ENCODE results near the gene ENPP7.

Gene ENPP7, protein sequence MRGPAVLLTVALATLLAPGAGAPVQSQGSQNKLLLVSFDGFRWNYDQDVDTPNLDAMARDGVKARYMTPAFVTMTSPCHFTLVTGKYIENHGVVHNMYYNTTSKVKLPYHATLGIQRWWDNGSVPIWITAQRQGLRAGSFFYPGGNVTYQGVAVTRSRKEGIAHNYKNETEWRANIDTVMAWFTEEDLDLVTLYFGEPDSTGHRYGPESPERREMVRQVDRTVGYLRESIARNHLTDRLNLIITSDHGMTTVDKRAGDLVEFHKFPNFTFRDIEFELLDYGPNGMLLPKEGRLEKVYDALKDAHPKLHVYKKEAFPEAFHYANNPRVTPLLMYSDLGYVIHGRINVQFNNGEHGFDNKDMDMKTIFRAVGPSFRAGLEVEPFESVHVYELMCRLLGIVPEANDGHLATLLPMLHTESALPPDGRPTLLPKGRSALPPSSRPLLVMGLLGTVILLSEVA

DNA sequence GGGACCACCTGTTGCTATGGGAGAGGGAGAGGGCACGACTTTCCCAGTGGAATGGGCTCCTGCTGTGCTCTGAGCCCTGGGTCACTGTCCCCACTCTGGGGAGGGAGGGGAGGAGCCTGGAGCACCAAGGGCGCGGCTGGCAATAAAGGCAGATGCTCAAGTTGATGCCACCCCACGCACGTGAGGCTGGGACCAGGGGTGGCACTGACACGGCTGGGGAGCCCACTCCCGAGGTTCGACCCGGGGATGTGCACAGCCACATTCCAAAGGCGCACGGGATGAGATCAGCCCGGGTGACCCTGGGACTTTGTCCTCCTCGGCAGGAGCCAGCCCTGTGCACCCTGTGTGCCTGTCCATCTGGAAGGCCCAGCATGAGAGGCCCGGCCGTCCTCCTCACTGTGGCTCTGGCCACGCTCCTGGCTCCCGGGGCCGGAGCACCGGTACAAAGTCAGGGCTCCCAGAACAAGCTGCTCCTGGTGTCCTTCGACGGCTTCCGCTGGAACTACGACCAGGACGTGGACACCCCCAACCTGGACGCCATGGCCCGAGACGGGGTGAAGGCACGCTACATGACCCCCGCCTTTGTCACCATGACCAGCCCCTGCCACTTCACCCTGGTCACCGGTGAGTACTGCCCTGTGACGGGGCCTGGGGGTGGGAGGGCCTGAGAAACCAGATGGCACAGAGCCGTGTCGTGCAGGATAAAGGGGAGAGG, at the start of gene ENPP7:
Gene ENPP7 (plus strand): TSS at position 175 of the 715 bp plus-strand sequence. CDS start 197 bp downstream, at position 372.
- no peak for DNase-seq

DNA sequence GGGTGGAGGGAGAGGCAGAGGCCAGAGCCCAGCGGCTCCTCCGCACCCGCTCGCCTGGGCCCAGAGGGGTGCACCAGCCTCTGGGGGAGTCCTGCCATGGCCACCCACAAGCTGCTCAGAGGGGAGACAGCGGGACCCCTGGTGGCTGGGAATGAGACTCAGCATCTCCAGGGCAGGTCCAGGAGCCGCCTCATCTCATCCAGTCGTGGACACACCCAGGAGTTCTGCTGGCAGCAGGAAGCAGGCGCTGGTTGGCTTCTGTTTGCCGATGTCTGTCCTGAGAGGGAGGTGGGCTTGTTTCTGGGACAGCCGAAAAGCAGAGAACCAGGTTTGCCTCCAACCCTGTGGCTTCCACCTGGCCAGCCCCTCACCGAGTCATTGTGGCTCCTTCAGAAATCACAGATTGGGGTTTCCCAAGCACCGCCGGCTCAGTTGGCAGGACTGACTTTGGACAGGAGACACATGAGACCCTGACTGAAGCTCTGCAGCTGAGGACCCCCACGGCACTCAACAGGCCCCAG, 49.6 kb upstream of the ENPP7 start:
- no peak for DNase-seq

DNA sequence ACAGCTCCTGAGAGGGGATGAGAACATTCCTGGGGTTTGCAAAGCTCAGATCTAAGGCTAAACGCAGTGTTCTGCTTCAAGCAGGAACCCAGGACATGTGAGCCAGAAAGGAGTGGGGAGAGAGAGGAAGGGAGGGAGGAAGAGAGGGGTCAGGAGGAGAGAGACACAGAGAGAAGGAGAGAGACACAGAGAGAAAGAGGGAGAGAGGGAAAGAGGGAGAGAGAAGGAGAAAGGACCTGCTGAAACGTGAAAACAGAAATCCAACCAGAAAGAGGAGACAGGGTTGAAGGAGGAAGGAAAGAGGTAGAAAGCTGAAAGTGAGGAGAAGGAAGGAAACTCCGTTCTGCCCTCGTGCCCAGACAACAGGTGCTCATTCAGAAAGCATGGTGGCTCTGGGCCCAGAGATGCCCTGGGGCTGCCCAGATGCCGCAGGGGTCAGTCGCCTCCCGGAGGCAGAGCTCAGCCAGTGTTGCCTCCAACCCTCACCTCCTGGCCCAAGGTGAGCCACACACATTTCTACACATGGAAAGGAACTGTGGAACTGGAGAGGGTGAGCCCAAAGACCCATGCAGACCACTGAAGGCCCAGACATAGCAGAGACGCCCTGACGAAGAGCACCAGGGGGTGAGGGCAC, 49.0 kb upstream of the ENPP7 start:
- no peak for DNase-seq

DNA sequence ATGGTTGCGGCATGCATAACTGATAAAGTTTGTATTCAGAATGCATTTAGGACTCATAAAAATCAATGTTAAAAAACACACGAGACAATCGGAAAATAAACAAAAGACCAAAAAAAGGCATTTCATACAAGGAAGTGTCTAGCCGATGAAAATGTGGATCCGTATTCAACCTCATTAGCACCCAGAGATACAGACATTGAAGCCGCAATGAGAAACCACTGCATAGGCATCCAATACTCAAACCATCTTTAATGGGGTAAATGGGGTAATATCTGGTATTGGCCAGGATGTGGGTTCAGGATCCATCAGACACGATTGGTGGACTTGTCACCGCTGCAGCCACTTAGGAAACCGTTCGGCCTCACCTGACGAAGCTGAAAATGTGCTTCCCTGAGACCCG, 47.4 kb upstream of the ENPP7 start:
- no peak for DNase-seq

DNA sequence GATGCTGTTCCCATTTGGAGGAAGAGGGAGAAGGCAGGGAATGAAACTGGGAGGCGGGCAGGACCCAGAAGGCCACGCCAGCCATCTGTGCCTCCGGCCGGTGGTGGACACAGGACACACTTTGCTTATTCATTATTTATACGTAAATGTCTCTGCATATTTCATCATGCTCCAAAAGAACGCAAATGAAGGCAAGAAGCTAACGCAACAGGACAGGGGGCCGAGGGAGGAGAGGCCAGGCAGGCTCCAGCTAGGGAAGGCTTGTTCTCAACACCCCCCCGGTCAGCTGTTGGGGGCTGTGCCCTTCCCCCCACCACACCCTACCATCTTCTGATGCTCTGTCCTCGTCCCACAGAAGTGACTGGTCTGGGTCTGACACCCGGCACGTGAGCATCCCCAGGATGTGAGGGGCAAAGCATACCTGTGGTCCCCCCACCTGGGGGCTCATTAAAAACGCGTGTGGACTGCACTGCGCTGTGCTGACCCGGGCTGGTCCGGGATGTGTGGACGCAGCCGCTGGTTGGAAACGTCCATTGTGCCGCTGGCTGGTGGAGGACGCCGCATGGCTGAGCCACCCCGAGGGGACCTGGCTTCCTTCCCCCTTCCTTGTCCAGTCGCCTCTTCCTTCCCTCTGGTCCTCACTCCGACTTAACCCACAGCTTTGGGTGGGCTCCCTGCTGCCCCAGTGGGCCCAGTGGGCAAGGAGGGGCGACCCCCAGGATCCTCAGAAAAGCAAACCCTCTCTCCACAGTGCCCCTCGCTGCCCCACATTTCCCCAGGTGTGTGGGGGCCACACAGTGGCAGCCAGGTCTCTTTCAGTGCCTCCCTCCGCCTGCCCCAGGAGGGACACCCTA, 46.4 kb upstream of the ENPP7 start:
- no peak for DNase-seq

DNA sequence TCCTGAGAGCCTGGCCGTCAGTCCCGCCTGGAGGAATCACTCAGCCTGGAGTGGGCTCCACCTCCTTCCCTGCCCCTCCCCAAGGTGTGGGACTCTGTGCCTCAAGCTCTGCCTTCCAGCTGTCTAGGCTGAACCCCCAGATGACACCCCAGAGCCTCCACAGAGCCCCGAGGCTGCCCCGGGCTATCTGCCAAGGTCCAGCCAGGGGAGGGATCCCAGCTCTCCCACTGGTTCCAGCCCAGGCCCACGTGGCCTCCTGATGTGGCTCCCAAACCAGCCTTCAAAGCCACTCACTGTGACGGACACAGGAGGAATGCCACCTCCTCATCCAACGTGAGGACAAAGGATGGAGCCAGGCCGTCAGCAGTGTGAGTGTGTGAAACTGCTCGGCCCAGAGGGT, 45.6 kb upstream of the ENPP7 start:
- no peak for DNase-seq

DNA sequence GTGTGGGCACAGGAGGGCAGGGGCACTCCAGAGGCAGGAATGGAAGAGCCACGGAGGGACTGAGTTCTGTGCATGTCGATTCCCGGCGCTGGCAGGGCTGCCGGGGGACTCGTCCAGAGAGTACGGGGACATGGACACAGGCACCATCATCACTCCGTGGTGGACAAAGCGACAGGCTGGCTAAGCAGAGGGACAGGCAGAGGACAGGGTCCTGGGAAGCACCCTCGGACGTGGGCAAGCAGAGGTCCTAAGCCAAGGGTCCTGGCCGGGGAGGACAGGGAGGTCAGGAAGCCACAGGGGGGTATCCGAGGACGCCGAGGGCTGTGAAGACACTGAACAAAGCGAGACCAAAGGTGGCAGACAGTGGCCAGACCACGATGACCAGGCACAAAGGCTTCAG, 44.3 kb upstream of the ENPP7 start:
- DNase-seq = no peak

DNA sequence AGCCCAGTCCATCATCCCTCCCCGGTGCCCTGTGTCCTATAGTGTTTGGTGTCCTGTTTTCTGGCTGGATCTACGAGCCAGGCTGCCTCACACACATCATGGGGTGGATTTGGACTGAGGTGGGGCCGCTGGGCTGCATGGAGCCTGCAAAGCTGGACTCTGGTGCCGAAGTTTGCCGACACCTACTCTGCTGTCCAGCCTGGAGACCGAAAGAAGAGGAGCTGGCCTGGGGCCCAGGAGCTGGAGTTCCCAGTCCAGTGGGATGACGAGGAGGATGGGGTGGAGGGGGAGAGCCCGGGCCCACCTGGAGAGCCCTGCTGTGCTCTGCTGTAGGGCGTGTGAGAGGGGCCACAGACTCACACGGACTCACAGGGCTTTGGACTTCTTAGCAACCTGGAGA, 40.3 kb upstream of the ENPP7 start:
- DNase-seq = no peak

DNA sequence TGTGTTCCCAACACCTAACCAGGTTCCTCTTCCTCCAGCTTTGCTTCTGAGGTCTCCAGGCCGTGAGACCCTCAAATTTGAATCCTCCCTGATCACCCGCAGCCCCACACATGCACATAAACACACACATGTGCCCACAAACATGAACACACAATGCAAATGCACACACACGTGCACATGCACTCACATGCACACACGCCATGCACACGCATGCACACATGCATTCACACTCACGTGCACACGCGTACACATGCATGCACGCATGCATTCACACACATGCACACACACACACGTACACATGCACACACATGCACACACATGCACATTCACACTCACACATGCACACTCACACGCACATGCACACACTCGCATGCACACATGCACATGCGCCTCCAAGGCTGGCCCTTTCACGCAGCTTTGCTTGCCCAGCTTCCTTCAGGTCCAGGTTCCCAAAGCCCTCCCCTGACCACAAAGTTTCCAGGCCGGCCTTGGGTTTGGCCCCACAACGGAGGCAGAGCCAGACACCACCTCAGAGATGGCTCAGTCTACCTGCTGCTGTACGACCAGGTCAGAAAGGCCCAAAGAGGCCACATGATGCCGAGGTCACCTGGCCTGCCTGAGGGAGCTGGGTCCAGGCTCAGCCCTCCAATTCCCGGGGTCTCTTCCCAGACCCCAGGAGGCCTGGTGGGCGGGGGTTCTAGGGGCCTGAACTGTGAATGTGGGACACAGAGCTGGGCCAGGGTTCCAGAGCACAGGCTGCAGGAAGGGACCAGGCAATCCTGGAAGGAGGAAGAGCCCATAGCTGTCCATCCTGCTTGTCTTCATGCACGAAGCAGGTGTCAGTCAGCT, 39.5 kb upstream of the ENPP7 start:
- no peak for DNase-seq

DNA sequence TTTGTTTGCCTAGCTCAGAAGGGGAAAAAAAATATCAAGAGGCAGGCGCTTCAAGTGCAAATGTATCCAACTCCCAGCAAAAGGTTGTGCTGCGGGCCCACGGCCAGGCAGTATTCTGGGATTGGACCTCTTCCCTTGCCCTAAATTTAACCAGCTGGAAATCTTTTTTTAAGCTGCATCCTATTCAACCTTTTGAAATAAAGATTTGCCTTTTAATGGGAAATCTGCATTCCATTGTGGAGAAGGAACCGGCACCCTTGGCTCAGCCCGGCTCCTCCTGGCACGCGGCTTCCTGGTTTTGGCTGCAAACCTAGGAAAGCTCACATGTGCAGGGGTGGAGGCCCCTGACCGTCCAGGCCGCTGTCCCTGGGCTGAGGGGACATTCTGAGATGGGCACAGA, 38.8 kb upstream of the ENPP7 start:
- no peak for DNase-seq

DNA sequence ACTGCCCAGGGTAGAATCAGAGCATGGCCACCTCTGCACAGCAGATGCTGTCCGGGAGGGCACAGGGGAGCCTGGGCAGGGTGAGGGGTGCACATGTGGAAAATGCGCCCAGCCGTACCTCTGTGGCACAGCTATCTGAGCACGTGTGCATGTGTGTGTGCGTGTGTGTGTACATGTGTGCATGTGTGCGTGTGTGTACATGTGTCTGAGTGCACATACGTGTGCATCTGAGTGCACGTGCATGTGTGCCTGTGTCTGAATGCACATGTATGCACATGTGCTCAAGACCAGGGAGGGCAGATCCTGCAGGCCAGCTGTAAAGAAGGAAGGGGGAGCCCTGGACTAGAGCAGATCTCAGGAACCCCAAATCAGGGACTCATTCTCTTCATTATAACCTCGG, 37.3 kb upstream of the ENPP7 start:
- no peak for DNase-seq

DNA sequence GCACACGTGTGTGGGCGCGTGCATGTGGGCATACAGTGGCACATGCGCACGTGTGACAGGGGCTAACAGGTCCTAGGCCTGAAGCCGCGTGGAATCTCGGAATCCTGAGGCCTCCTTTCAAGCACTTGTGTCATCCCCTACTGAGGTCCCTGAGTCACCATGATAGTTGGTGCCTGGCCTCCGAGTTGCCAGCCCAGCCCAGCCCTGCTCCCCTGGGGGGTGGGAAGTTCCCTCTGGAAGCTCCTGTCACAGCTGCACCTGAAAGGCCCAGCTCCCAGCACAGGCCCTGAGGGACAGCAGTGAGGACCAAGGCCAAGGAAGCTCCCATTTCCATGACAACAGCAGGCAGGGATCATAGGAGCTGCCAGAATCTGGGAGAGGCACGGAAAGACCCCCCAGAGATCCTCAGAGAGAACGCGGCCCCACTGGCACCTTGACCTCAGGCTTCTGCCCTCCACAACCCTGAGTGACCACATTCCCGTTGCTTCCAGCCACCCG, 35.4 kb upstream of the ENPP7 start:
- no peak for DNase-seq

DNA sequence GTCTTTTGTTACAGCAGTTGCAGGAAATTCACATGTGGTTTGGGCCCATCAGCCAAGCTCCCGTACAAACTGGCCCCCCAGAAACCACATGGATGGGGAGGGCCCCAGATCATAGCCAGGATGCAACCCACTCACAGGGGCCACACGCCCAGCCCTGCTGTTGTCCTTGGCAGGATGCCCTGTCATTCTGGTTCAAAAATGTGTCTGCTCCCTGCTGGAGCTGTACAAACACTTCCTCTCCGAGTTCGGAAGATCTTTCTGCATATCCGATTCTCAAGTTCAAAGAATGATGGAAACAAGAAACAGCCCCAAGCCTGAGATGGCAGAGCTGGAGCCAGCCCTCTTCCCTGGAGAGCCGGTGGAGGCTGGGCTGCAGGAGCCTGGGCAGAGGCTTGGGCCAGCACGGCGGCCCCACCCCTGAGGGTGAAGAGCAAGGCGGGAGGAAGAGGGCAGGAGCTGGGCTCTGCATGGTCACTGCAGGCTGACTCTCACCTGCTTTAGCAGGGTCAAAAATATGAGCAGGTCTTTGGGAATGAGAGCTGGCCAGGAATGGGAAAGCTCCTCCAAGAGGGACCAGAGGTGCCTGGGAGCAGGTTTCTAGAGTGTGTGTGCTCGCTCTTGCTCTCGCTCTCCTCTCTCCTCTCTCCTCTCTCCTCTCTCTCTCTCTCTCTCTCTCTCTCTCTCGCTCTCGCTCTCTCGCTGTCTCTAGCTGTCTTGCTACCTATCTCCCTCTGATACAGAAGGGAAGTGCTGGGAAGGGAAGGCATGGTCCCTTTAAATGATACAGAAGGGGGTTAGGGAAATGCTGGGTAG, 34.7 kb upstream of the ENPP7 start:
- no peak for DNase-seq

DNA sequence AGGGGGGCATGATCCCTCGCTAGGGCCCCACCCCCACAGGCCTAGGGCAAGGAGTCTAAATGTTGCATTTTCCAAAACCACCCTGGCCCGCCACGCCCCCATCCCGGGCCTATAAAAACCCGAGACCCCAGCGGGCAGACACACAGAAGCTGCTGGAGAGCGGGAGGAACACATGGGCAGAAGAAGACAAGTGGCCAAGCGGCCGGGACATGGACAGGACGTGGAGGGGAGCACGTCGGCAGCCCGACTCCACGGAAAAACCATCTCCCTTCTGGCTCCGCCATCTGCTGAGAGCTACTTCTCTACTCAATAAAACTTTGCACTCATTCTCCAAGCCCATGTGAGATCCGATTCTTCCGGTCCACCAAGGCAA, 34.1 kb upstream of the ENPP7 start:
- no peak for DNase-seq

DNA sequence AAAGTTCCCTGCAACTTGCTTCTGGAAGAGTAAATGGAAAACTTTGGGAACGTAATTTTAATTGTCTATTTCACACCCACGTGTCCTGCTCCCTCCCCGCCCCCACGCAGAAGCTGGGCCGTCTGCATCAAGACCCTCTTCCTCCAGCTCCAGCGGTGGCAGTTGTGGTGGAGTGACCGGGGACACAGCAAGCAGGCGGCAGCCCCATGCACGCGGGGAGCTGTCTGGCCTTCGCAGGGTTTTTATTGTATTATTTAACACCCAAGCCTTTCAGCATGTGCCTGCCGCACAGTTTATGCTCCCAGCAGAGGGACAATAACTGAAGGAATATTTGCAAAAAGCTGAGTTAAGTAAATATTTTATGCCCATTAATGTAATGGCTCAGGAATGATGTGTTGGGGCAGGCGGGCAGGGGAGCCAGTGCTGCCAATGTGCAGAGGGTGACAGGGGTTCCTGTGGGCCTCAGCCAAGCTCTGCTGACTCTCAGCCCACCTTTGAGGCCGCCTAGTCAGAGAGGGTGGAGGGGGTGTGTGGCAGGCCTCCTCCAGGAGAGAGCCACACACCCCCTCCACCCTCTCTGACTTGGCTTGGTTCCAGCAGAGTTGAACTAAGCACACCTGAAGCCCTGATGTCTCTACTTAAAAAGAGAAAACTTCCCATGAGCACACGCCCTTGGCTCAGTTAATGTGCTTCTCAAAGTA, 32.4 kb upstream of the ENPP7 start:
- no peak for DNase-seq

DNA sequence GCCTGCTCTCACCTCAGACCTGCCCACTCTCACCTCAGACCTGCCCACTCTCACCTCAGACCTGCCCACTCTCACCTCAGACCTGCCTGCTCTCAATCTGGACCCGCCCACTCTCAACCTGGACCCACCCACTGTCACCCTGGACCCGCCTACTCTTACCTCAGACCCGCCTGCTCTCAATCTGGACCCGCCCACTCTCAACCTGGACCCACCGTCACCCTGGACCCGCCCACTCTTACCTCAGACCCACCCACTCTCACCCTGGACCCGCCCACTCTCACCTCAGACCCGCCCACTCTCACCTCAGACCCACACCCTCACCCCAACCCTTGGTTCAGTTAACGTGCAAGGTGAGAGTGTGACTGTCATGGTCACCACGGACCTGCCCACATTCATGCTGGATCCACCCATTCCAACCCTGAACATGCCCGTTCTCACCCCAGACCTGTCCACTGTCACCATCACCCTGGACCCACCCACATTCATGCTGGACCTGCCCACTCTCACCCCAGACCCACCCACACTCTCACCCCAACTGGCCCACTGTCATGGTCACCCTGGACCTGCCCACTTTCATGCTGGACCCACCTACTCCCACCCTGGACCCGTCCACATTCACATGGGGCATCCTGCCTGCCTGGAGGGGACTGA, 31.2 kb upstream of the ENPP7 start:
- DNase-seq = no peak

DNA sequence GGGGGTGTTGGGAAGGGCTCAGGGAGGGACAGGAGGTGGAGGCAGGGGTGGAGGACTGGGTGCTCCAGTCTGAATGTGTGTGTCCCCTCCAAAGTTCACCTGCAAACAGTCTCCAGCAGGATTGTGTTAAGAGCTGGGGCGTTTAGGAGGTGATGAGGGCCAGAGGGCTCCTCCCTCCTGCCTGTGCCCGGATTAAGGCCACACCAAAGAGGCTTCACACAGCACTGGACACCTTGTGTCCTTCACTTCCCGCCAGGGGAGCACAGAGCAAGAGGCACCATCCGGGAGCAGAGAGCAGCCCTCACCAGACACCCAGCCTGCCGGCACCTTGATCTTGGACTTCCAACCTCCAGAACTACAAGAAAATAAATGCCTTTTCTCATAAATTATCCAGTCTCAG, 30.2 kb upstream of the ENPP7 start:
- DNase-seq = no peak

DNA sequence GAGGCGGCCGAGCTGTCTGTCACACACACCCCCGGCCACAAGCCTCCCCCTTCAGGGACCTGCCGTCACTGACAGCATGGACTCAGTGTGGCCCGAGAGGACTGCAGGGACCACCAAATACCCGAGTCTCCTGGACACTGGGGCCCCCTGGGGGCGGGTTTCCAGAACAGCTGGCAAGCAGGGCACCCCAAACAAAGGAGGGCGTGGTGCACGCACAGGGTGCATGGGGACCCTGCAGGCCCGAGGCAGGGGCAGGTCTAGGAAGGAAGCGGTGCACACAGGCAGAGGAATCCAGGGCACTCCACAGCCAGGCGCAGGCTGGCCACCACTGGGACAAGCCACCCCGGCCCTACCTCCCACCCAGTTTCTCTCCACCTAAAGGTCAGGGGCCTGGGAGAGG, 28.7 kb upstream of the ENPP7 start:
- DNase-seq = no peak

DNA sequence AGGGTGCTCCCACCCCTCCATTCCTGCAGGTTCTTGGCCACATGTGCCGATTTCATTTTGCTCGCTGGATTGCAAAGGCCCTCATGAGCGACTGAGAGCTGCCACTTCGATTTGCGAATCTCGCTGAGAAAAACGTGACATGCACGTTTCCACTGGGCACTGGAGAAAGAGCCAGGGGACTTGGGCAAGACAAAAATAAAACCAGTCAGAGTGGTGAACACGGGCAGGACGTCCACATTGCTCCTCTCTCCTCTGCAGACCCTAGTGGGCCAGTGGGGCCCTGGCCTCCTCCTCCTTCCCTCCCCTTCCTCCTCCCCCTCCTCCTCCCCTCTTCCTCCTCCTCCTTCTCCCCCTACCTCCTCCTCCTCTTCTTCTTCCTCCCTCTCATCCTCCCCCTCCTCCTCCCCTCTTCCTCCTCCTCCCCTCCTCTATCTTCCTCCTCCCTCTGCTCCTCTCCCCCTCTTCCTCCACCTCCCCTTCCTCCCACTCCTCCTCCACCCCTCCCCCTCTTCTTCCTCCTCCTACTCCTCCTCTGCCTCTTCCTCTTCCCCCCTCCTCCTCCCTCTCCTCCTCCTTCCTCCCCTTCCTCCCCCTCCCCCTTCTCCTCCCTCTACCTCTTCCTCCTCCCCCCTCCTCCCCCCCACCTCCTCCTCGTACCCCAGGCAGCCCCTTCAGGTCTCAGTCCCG, 28.1 kb upstream of the ENPP7 start:
- DNase-seq = no peak
